HG02610 (cell line): ENCODE measurements around the gene UQCRH.
"Not testable (repeated sequence)": the region's sequence is repeated elsewhere in the genome, so short reads cannot be mapped to it uniquely, and the experiment has no call there.

ENCODE experiments used
- ATAC-seq: cut with Tn5 transposase; IDR thresholded peaks from one replicate; pipeline ENCODE4 v1.9.1; 2021; ENCODE audit warnings: mild to moderate bottlenecking, moderate library complexity; ENCODE audit not compliant: unreplicated experiment

Gene UQCRH

GRCh38 chr1:46298387-46298786 lies 5.1 kb upstream of the UQCRH start:
- no peak for ATAC-seq

GRCh38 chr1:46300673-46301405 lies 2.7 kb upstream of the UQCRH start:
- ATAC-seq: no peak

- ATAC-seq: no peak
Observed at GRCh38 chr1:46301406-46301807, 2.1 kb upstream of the UQCRH start.

- ATAC-seq: peak; percentile 31
Observed at GRCh38 chr1:46301808-46302640, 1.5 kb upstream of the UQCRH start.

- peak; percentile 3 for ATAC-seq
Observed at GRCh38 chr1:46302641-46303037, 859 bp upstream of the UQCRH start.

- ATAC-seq: no peak
Observed at GRCh38 chr1:46303872-46304326, 401 bp downstream of the UQCRH start.

GRCh38 chr1:46306159-46306530 lies 2.6 kb downstream of the UQCRH start:
- ATAC-seq: no peak

GRCh38 chr1:46309401-46310159 lies 6.1 kb downstream of the UQCRH start:
- ATAC-seq: no peak

GRCh38 chr1:46310321-46310720 lies 6.8 kb downstream of the UQCRH start:
- no peak for ATAC-seq

GRCh38 chr1:46315669-46316403 lies 12.3 kb downstream of the UQCRH start:
- no peak for ATAC-seq

GRCh38 chr1:46317323-46317722 lies 13.8 kb downstream of the UQCRH start:
- ATAC-seq: no peak

GRCh38 chr1:46319301-46319700 lies 15.8 kb downstream of the UQCRH start:
- not testable (repeated sequence) for ATAC-seq

- ATAC-seq: not testable (repeated sequence)
Observed at GRCh38 chr1:46319960-46320914, 16.7 kb downstream of the UQCRH start.

GRCh38 chr1:46322191-46322590 lies 18.7 kb downstream of the UQCRH start:
- ATAC-seq: not testable (repeated sequence)

GRCh38 chr1:46325285-46326076 lies 22.0 kb downstream of the UQCRH start:
- ATAC-seq: not testable (repeated sequence)

GRCh38 chr1:46328182-46328581 lies 24.7 kb downstream of the UQCRH start:
- not testable (repeated sequence) for ATAC-seq

- ATAC-seq: not testable (repeated sequence)
Observed at GRCh38 chr1:46329807-46330206, 26.3 kb downstream of the UQCRH start.

GRCh38 chr1:46330381-46330780 lies 26.9 kb downstream of the UQCRH start:
- not testable (repeated sequence) for ATAC-seq
